HG03280 (cell line): Measurements from ENCODE around the gene HCLS1.

Experiments
- ATAC-seq: cut with Tn5 transposase; IDR thresholded peaks from one replicate; pipeline ENCODE4 v1.9.1; 2021; ENCODE audit warnings: mild to moderate bottlenecking, moderate library complexity; ENCODE audit not compliant: unreplicated experiment

The HCLS1 gene

GRCh38 chr3:121658716-121659435, 1.8 kb downstream of the HCLS1 start:
- no peak for ATAC-seq

- no peak for ATAC-seq
These were observed 6.0 kb downstream of the HCLS1 start for GRCh38 chr3:121654493-121655385.

GRCh38 chr3:121651684-121652083, 9.0 kb downstream of the HCLS1 start:
- ATAC-seq, result no peak

GRCh38 chr3:121649645-121650044, 11.1 kb downstream of the HCLS1 start:
- ATAC-seq, result no peak

- no peak for ATAC-seq
These were observed 12.3 kb downstream of the HCLS1 start for GRCh38 chr3:121648219-121648958.

- no peak for ATAC-seq
These were observed 15.6 kb downstream of the HCLS1 start for GRCh38 chr3:121645054-121645453.

GRCh38 chr3:121642601-121643314, 17.9 kb downstream of the HCLS1 start:
- ATAC-seq, result no peak

- no peak for ATAC-seq
These were observed 19.6 kb downstream of the HCLS1 start for GRCh38 chr3:121641127-121641526.

GRCh38 chr3:121637922-121638321, 22.8 kb downstream of the HCLS1 start:
- no peak for ATAC-seq

- no peak for ATAC-seq
These were observed 30.3 kb downstream of the HCLS1 start for GRCh38 chr3:121630355-121630754.

- no peak for ATAC-seq
These were observed 31.1 kb downstream of the HCLS1 start for GRCh38 chr3:121629601-121630000.

- no peak for ATAC-seq
These were observed 33.1 kb downstream of the HCLS1 start for GRCh38 chr3:121627622-121628021.

GRCh38 chr3:121627211-121627610, 33.5 kb downstream of the HCLS1 start:
- ATAC-seq, result no peak

GRCh38 chr3:121626495-121626894, 34.2 kb downstream of the HCLS1 start:
- no peak for ATAC-seq

GRCh38 chr3:121624147-121624899, 36.4 kb downstream of the HCLS1 start:
- ATAC-seq, result no peak

GRCh38 chr3:121621491-121621890, 39.2 kb downstream of the HCLS1 start:
- ATAC-seq, result no peak

GRCh38 chr3:121619691-121620090, 41.0 kb downstream of the HCLS1 start:
- ATAC-seq, result no peak

- ATAC-seq, result no peak
These were observed 54.6 kb downstream of the HCLS1 start for GRCh38 chr3:121606106-121606505.

- no peak for ATAC-seq
These were observed 55.9 kb downstream of the HCLS1 start for GRCh38 chr3:121604759-121605158.

- ATAC-seq, result no peak
These were observed 59.4 kb downstream of the HCLS1 start for GRCh38 chr3:121601212-121601812.
